ENCODE data around the gene MS4A8. TPM values are rescaled to one million over a fixed set of nuclear protein-coding genes. Genes with fewer than 3 reads are reported as not detected.
A peak's percentile ranks its signal among the peaks of the same experiment; 100 is the strongest.

The MS4A8 gene
- total RNA-seq, 1 experiment from 2014 or later: not detected

DNA sequence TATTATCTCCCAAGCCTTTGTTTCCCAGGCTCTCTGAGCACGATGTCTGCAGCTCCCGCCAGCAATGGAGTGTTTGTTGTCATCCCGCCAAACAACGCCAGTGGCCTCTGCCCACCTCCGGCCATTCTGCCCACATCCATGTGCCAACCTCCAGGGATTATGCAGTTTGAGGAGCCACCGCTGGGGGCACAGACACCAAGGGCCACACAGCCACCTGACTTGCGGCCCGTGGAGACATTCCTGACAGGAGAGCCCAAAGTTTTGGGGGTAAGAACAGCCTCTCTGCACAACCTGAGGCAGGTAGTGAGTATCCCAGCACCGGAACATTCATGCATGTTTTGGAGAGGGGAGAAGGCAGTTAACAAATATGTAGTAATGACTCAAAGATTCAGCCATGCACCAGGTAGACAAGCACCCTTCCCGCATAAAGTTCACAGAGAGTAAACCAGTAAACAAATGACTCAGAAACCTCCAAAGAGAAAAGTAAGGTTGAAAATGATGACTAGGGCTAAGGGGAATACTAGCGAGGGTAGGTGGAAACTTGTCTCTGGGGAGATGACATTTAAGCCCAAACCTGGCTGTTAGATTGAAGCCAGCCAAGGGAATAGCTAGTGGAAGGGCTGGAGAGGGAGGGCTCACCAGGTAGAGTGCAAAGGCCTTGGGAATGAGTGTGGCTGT, 64.4 kb downstream of the MS4A8 start:
- no peak for TF ChIP-seq GTF2I (CRISPR knock-in tag; conservative IDR thresholded peaks at IDR 0.05)
- H3K4me3 Mint-ChIP-seq: no peak overlapping the region
- 0 out of 2 replicates have a peak overlapping the region, but pooled peaks have one; percentile 43 for H3K27ac Mint-ChIP-seq
- peaks cover 22% of the 10 kb centered on the region for H3K4me1 Mint-ChIP-seq
- H3K27me3 Mint-ChIP-seq (ENCODE audit: low read depth): peaks cover 26% of the 10 kb centered on the region
- ATAC-seq: no peak
- DNase-seq (ENCODE audit: low spot score): no peak
- no peaks in the 10 kb centered on the region for H3K9me3 Mint-ChIP-seq
- ChIA-PET POLR2A (interaction anchor here (0.6 kb wide), 1 partner anchor 1155 kb away, joined by 4 read pairs; no protein-coding TSS in a partner anchor), CTCF (interaction anchor here (0.8 to 6.0 kb wide), 37 partner anchors 11 to 513 kb away, joined by 3 to 125 read pairs (median 6); partner anchors contain the start of genes MS4A10, MS4A18 and MS4A8)
- H3K36me3 Mint-ChIP-seq: no peaks in the 10 kb centered on the region; the same call in 1 of the 2 replicates

DNA sequence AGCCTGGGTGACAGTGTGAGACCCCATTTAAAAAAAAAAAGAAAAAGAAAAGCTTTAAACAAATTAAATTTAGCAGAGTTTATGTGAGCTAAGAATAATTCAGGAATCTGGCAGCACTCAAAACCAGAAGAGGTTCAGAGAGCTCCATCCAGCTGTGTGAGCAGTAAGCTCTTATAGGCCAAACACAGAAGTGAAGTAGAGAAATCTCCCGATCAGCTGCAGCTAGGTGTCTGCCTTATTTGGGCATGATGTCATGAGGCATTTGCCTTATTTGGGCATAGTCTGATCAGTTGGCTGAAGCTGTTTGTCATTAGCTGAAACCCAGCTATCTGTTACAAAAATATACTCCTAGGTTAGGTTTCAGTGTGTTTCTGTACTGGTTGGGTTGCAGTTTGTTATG, 65.5 kb downstream of the MS4A8 start:
- ATAC-seq (peak; percentile 26), DNase-seq (ENCODE audit: low spot score) (no peak)
- Mint-ChIP-seq H3K27me3 (ENCODE audit: low read depth) (peaks cover 36% of the 10 kb centered on the region), H3K9me3 (no peaks in the 10 kb centered on the region), H3K27ac (no peak overlapping the region), H3K36me3 (no peaks in the 10 kb centered on the region; the same call in 1 of the 2 replicates), H3K4me1 (peaks cover 23% of the 10 kb centered on the region), H3K4me3 (no peak overlapping the region)
- TF ChIP-seq, protein P1, sequence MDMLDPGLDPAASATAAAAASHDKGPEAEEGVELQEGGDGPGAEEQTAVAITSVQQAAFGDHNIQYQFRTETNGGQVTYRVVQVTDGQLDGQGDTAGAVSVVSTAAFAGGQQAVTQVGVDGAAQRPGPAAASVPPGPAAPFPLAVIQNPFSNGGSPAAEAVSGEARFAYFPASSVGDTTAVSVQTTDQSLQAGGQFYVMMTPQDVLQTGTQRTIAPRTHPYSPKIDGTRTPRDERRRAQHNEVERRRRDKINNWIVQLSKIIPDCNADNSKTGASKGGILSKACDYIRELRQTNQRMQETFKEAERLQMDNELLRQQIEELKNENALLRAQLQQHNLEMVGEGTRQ (CRISPR knock-in tag; IDR thresholded peaks at IDR 0.05): no peak
- no peak for TF ChIP-seq IRF1 (CRISPR knock-in tag; IDR thresholded peaks at IDR 0.05)
- no peak for TF ChIP-seq FOXP1 (CRISPR knock-in tag; IDR thresholded peaks at IDR 0.05; ENCODE audit: borderline replicate concordance)
- TF ChIP-seq, protein P2, sequence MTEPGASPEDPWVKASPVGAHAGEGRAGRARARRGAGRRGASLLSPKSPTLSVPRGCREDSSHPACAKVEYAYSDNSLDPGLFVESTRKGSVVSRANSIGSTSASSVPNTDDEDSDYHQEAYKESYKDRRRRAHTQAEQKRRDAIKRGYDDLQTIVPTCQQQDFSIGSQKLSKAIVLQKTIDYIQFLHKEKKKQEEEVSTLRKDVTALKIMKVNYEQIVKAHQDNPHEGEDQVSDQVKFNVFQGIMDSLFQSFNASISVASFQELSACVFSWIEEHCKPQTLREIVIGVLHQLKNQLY (CRISPR knock-in tag; IDR thresholded peaks at IDR 0.05): no peak
- TF ChIP-seq MYBL2 (CRISPR knock-in tag; IDR thresholded peaks at IDR 0.05): no peak
- TF ChIP-seq, protein P3, sequence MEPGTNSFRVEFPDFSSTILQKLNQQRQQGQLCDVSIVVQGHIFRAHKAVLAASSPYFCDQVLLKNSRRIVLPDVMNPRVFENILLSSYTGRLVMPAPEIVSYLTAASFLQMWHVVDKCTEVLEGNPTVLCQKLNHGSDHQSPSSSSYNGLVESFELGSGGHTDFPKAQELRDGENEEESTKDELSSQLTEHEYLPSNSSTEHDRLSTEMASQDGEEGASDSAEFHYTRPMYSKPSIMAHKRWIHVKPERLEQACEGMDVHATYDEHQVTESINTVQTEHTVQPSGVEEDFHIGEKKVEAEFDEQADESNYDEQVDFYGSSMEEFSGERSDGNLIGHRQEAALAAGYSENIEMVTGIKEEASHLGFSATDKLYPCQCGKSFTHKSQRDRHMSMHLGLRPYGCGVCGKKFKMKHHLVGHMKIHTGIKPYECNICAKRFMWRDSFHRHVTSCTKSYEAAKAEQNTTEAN (CRISPR knock-in tag; IDR thresholded peaks at IDR 0.05): no peak
- ChIA-PET CTCF (interaction anchor here (0.6 to 6.0 kb wide), 10 partner anchors 8 to 379 kb away, joined by 3 to 125 read pairs (median 6); partner anchors contain the start of gene MS4A15), POLR2A (no interaction called here)

DNA sequence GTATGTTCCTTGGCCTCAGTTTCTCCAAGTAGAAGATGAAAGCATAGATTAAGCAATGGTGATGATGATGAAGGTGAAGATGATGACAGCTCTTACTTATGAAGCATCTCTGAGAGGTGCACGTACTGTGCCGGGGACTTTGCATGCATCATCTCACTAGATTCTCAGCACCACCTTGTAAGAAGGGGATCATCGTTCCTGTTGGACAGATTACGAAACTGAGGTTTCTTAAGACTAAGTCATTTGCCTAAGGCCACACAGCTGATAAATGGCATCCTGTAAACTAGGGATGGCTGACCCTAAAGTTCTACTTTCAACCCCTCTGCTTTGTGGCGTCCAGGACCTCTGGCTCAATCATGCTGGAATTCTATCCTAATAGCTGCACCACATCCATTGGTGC, 65.9 kb downstream of the MS4A8 start:
- ATAC-seq: no peak
- DNase-seq (ENCODE audit: low spot score): no peak
- Mint-ChIP-seq H3K27me3 (ENCODE audit: low read depth) (peaks cover 38% of the 10 kb centered on the region), H3K36me3 (no peaks in the 10 kb centered on the region; the same call in 1 of the 2 replicates), H3K9me3 (no peaks in the 10 kb centered on the region), H3K27ac (no peak overlapping the region), H3K4me1 (peaks cover 23% of the 10 kb centered on the region), H3K4me3 (no peak overlapping the region)
- ChIA-PET CTCF (interaction anchor here (1.1 to 6.0 kb wide), 7 partner anchors 9 to 205 kb away, joined by 3 to 125 read pairs (median 9); partner anchors contain the start of gene MS4A15), POLR2A (no interaction called here)
- TF ChIP-seq NR2C2 (CRISPR knock-in tag; IDR thresholded peaks at IDR 0.05) (no peak), IRF2 (CRISPR knock-in tag; IDR thresholded peaks at IDR 0.05; ENCODE audit: borderline replicate concordance, low read depth) (no peak), CDX4 (CRISPR knock-in tag; IDR thresholded peaks at IDR 0.05; ENCODE audit: borderline replicate concordance) (no peak), TP53 (CRISPR knock-in tag; IDR thresholded peaks at IDR 0.05) (no peak), RELA (CRISPR knock-in tag; IDR thresholded peaks at IDR 0.05; ENCODE audit: borderline replicate concordance) (no peak), JAZF1 (CRISPR knock-in tag; IDR thresholded peaks at IDR 0.05) (no peak), TCF7 (CRISPR knock-in tag; IDR thresholded peaks at IDR 0.05; ENCODE audit: low read depth) (no peak), ZNF138 (CRISPR knock-in tag; conservative IDR thresholded peaks at IDR 0.05) (no peak), FOXP1 (CRISPR knock-in tag; IDR thresholded peaks at IDR 0.05; ENCODE audit: borderline replicate concordance) (no peak)
- TF ChIP-seq, protein P4, sequence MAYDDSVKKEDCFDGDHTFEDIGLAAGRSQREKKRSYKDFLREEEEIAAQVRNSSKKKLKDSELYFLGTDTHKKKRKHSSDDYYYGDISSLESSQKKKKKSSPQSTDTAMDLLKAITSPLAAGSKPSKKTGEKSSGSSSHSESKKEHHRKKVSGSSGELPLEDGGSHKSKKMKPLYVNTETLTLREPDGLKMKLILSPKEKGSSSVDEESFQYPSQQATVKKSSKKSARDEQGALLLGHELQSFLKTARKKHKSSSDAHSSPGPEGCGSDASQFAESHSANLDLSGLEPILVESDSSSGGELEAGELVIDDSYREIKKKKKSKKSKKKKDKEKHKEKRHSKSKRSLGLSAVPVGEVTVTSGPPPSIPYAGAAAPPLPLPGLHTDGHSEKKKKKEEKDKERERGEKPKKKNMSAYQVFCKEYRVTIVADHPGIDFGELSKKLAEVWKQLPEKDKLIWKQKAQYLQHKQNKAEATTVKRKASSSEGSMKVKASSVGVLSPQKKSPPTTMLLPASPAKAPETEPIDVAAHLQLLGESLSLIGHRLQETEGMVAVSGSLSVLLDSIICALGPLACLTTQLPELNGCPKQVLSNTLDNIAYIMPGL (CRISPR knock-in tag; IDR thresholded peaks at IDR 0.05): no peak
- TF ChIP-seq, protein P5, sequence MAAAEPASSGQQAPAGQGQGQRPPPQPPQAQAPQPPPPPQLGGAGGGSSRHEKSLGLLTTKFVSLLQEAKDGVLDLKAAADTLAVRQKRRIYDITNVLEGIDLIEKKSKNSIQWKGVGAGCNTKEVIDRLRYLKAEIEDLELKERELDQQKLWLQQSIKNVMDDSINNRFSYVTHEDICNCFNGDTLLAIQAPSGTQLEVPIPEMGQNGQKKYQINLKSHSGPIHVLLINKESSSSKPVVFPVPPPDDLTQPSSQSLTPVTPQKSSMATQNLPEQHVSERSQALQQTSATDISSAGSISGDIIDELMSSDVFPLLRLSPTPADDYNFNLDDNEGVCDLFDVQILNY (CRISPR knock-in tag; IDR thresholded peaks at IDR 0.05): no peak
- TF ChIP-seq, protein P1 (CRISPR knock-in tag; IDR thresholded peaks at IDR 0.05): no peak
- TF ChIP-seq, protein P6, sequence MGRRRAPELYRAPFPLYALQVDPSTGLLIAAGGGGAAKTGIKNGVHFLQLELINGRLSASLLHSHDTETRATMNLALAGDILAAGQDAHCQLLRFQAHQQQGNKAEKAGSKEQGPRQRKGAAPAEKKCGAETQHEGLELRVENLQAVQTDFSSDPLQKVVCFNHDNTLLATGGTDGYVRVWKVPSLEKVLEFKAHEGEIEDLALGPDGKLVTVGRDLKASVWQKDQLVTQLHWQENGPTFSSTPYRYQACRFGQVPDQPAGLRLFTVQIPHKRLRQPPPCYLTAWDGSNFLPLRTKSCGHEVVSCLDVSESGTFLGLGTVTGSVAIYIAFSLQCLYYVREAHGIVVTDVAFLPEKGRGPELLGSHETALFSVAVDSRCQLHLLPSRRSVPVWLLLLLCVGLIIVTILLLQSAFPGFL (CRISPR knock-in tag; IDR thresholded peaks at IDR 0.05; ENCODE audit: borderline replicate concordance): no peak
